K562 (cell line): ENCODE measurements around the gene MAN1A1. TPM values are rescaled to one million over a fixed set of nuclear protein-coding genes. Genes with fewer than 3 reads are reported as not detected.

Experiments
- ATAC-seq: fragments of 200-7000 bp; cut with Tn5 transposase; 3 replicates; pipeline ENCODE4 v1.9.1; 2020; ENCODE audit warnings: moderate library complexity
- BruUV-seq: library from RNA; stranded (reverse); fragments of 400-500 nt; replicated peaks from 2 replicates; lab custom pipeline; 2021; lab: Mats Ljungman, UMichigan
- CTCF ChIA-PET: fragments of 300-600 bp; formaldehyde crosslinking; extraction: SDS; loops from one replicate; lab custom pipeline; 2021; ENCODE audit warnings: low intra/inter-chr PET ratio; lab: Yijun Ruan, JAX
- POLR2A ChIA-PET: fragments of 300-600, 350-650 bp; sonication (Branson Sonifier 250); formaldehyde crosslinking; extraction: SDS; loops from one replicate; lab custom pipeline; 2021; ENCODE audit warnings: antibody characterized with exemption, inconsistent platforms; lab: Yijun Ruan, JAX
- DNase-seq, 4 experiments: peaks; one replicate each; pipeline versions ENCODE4 v3.0.0 to v3.0.0-alpha.2; 2011 to 2018; ENCODE audit warnings: low spot score in 3 of 4, mixed read lengths in 3 of 4; ENCODE audit errors: extremely low read depth in 1 of 4
- FAIRE-seq: peaks from 2 replicates; lab custom pipeline; 2011; peaks lifted over from hg19 to GRCh38; lab: Jason Lieb, UNC
- H2AFZ ChIP-seq: 2 replicates; pipeline ENCODE4 v1.6.0; 2011; ENCODE audit warnings: low read depth, low read length, control low read depth, inconsistent platforms
- H3K27ac ChIP-seq: fragments of 200-600 bp; 3 replicates; pipeline ENCODE4 v1.8.0; 2011; ENCODE audit warnings: low read depth, mild to moderate bottlenecking, control low read depth, inconsistent platforms, low read length, moderate library complexity, mixed read lengths; ENCODE audit errors: extremely low read depth
- H3K27me3 ChIP-seq, 2 experiments: fragments of 300-600 bp in 1 of 2; 2 replicates in 1 of 2; 3 replicates in 1 of 2; pipeline versions ENCODE4 v1.6.0 to v1.8.0; 2011; ENCODE audit warnings: inconsistent platforms in 2 of 2, low read length in 2 of 2, mild to moderate bottlenecking in 1 of 2, mixed read lengths in 1 of 2, moderate library complexity in 1 of 2; ENCODE audit not compliant: control insufficient read depth in 2 of 2, insufficient read depth in 2 of 2
- H3K36me3 ChIP-seq: fragments of 300-600 bp; 3 replicates; pipeline ENCODE4 v1.8.0; 2011; ENCODE audit warnings: mild to moderate bottlenecking, low read length, inconsistent platforms; ENCODE audit not compliant: control insufficient read depth, insufficient read depth
- H3K4me1 ChIP-seq, 2 experiments: fragments of 200-600 bp in 1 of 2; replicated peaks in 1 of 2; 2 replicates in 1 of 2; 3 replicates in 1 of 2; pipeline versions ENCODE4 v1.5.1 to v1.8.0; 2011; ENCODE audit warnings: inconsistent platforms in 2 of 2, low read length in 2 of 2, mild to moderate bottlenecking in 1 of 2, mixed read lengths in 1 of 2, moderate library complexity in 1 of 2; ENCODE audit not compliant: control insufficient read depth in 2 of 2, insufficient read depth in 2 of 2
- H3K4me2 ChIP-seq: 2 replicates; pipeline ENCODE4 v1.6.1; 2011; ENCODE audit warnings: low read length, control low read depth, inconsistent platforms, mixed read lengths; ENCODE audit not compliant: insufficient read depth
- H3K4me3 ChIP-seq: fragments of 200-600 bp; sonication (generic), shearing (Covaris generic); 2 replicates; pipeline ENCODE4 v1.5.1; 2016; ENCODE audit warnings: control low read depth, inconsistent platforms
- H3K79me2 ChIP-seq: fragments of 200-600 bp; 3 replicates; pipeline ENCODE4 v1.8.0; 2011; ENCODE audit warnings: low read length, inconsistent platforms; ENCODE audit not compliant: control insufficient read depth, insufficient read depth
- H3K9ac ChIP-seq, 2 experiments: 2 replicates each; pipeline versions ENCODE4 v1.6.0 to v1.6.1; 2011; ENCODE audit warnings: low read depth in 2 of 2, low read length in 2 of 2, control low read depth in 1 of 2, inconsistent platforms in 1 of 2, mild to moderate bottlenecking in 1 of 2, mixed read lengths in 1 of 2; ENCODE audit not compliant: insufficient read depth in 1 of 2
- H3K9me1 ChIP-seq: one replicate; pipeline ENCODE4 v1.6.0; 2011; ENCODE audit warnings: inconsistent platforms, mild to moderate bottlenecking, low read length, moderate library complexity; ENCODE audit not compliant: control insufficient read depth, insufficient read depth
- H3K9me3 ChIP-seq: replicated peaks from 2 replicates; pipeline ENCODE4 v1.5.1; 2011; ENCODE audit warnings: low read depth, low read length, inconsistent platforms; ENCODE audit not compliant: control insufficient read depth, insufficient read depth
- H4K20me1 ChIP-seq: replicated peaks from 2 replicates; pipeline ENCODE4 v1.6.1; 2011; ENCODE audit warnings: low read length, inconsistent platforms, mixed read lengths; ENCODE audit not compliant: control insufficient read depth, insufficient read depth
- EWSR1 ChIP-seq: fragments of 450-650 bp; IDR thresholded peaks from 2 replicates; pipeline ENCODE4 v1.6.1; 2018; ENCODE audit warnings: borderline replicate concordance, mild to moderate bottlenecking, low read depth, moderate library complexity; ENCODE audit not compliant: partially characterized antibody
- FOXJ3 ChIP-seq: sonication (generic); formaldehyde crosslinking; IDR thresholded peaks from 2 replicates; pipeline ENCODE4 v1.4.0; 2020; ENCODE audit warnings: mild to moderate bottlenecking, missing genetic modification reagents
- MCM7 ChIP-seq, 2 experiments: fragments of 450-650 bp; IDR thresholded peaks; 2 replicates each; pipeline ENCODE4 v1.6.1; 2016 to 2018
- MIER1 ChIP-seq: fragments of 450-650 bp; IDR thresholded peaks from 2 replicates; pipeline ENCODE4 v1.6.1; 2016; ENCODE audit warnings: antibody characterized with exemption, mild to moderate bottlenecking, low read depth
- MYNN ChIP-seq, 2 experiments: sonication (generic); formaldehyde crosslinking in 1 of 2; IDR thresholded peaks; 2 replicates each; pipeline versions ENCODE4 v1.5.0 to v1.6.1; 2016 to 2020; ENCODE audit warnings: antibody characterized with exemption in 1 of 2, missing genetic modification reagents in 1 of 2
- NFYB ChIP-seq: IDR thresholded peaks from 2 replicates; pipeline ENCODE4 v1.6.1; 2011; ENCODE audit warnings: mild to moderate bottlenecking, moderate library complexity; ENCODE audit not compliant: insufficient read length; ENCODE audit errors: extremely low read depth
- SRSF1 ChIP-seq: fragments of 200-400 bp; formaldehyde crosslinking; IDR thresholded peaks from 2 replicates; pipeline ENCODE4 v1.6.1; 2017; ENCODE audit warnings: mild to moderate bottlenecking, low read depth, low read length, moderate library complexity
- ZC3H8 ChIP-seq: fragments of 450-650 bp; IDR thresholded peaks from 2 replicates; pipeline ENCODE4 v1.6.1; 2017
- ZNF217 ChIP-seq: sonication (generic); formaldehyde crosslinking; IDR thresholded peaks from 2 replicates; pipeline ENCODE4 v1.8.0; 2022; ENCODE audit warnings: mild to moderate bottlenecking, missing genetic modification reagents
- ZNF717 ChIP-seq: fragments of 250-450 bp; sonication (Bioruptor Pico); IDR thresholded peaks from 2 replicates; pipeline ENCODE4 v1.5.0; 2021
- WGBS: fragments of 100-300 bp; shearing (Covaris generic); methylation state at CpG from one replicate; pipeline ENCODE4 v1.1.6; 2016; ENCODE audit warnings: low coverage, mixed read lengths; ENCODE audit not compliant: insufficient coverage; ENCODE audit errors: missing lambda C conversion rate; 5-methylcytosine and 5-hydroxymethylcytosine counted together
- in situ Hi-C: fragments of 300-500 bp; cut with MboI; formaldehyde crosslinking; loops from 4 replicates; pipeline ENCODE4 v1.15.0; 2018; ENCODE audit warnings: inconsistent platforms, mixed read lengths
- intact Hi-C: fragments of 100-400 bp; cut with micrococcal nuclease; formaldehyde crosslinking; loops from 2 replicates; pipeline ENCODE4 v1.14.2; 2022
- polyA plus RNA-seq, 8 experiments: library from polyadenylated mRNA; depleted of rRNA in 4 of 8; stranded (reverse) in 5 of 8; unstranded in 3 of 8; fragments of >200 nt; fragmentation: Nextera tagmentation in 2 of 8; fragmentation: Illumina TruSeq in 1 of 8; extraction: Ambion mirVana in 2 of 8; extraction: Trizol in 1 of 8; gene quantifications; 2 replicates each; pipeline versions ENCODE4 v1.2.1 to v1.2.3, GENCODE V29; 2011 to 2014; ENCODE audit warnings: inconsistent platforms in 1 of 8, missing spikeins in 1 of 8
- total RNA-seq, 7 experiments: library from RNA; depleted of rRNA in 6 of 7; stranded (reverse); fragments of >200 nt in 6 of 7; fragmentation: Illumina TruSeq in 2 of 7; extraction: Trizol in 2 of 7; gene quantifications; 2 replicates each; pipeline versions ENCODE4 v1.2.1 to v1.2.3, GENCODE V29; 2011 to 2021; ENCODE audit warnings: low replicate concordance in 1 of 7
- TF ChIP-seq, protein P1 (sequence below): fragments of 450-650 bp; IDR thresholded peaks from 2 replicates; pipeline ENCODE4 v1.6.1; 2018; ENCODE audit not compliant: partially characterized antibody

Gene MAN1A1
- total and polyA plus RNA-seq, 9 of the 15 experiments (the other 6 are each of a cell fraction or from before 2014, with no cell fraction given), result 24.5 to 78.4 (median 59.7) TPM

DNA sequence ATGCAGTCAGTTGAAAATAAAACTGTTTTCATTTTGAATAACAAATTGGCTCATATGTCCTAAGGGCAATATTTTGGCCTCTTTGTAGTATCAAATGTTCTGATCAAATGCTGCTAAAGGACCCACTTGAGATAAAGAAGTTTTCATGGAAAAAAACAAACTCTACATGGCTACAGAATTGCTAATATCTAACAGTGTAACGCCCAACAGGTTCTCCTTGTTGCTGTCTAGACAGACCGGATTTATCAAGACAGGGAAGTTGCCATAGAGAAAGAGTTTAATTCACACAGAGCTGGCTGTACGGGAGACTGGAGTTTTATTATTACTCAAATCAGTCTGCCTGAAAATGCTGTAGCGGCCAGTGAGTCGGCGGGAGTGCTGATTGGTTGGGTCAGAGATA is 19.4 kb upstream of the MAN1A1 start:
- Histone ChIP-seq H3K36me3 (no peaks in the 10 kb centered on the region; the same call in 2 of the 3 replicates), H3K27ac (no peak overlapping the region), H3K4me2 (no peak overlapping the region), H3K9ac (no peak overlapping the region), H3K9me1 (no peaks in the 10 kb centered on the region), H3K9me3 (no peaks in the 10 kb centered on the region), H3K4me1 (no peaks in the 10 kb centered on the region; a peak in 1 of 5 replicates), H3K4me3 (no peak overlapping the region), H2AFZ (no peak overlapping the region), H3K79me2 (no peaks in the 10 kb centered on the region), H4K20me1 (no peaks in the 10 kb centered on the region), H3K27me3 (no peaks in the 10 kb centered on the region)
- in situ Hi-C loops (no loop called here), intact Hi-C loops (no loop called here)
- FAIRE-seq (no peak), DNase-seq (peak in 1 of 4 experiments; percentile 25), ATAC-seq (peak; percentile 51)
- WGBS, result 19% methylated on average over 6 of the region's 6 CpGs
- no TSS peak for BruUV-seq
- ChIA-PET CTCF (no interaction called here), POLR2A (interaction anchor here (0.9 kb wide), 1 partner anchor 11 kb away, joined by 3 read pairs; no protein-coding TSS in a partner anchor)
- TF ChIP-seq NFYB (peak; percentile 24), FOXJ3 (no peak)

GRCh38 chr6:119361209-119361608 is 11.6 kb upstream of the MAN1A1 start:
- TF ChIP-seq ZNF717 (CRISPR knock-in tag), result no peak
- TF ChIP-seq ZC3H8, result no peak
- no peak for TF ChIP-seq ZNF217 (CRISPR knock-in tag)
- TF ChIP-seq, protein P1, sequence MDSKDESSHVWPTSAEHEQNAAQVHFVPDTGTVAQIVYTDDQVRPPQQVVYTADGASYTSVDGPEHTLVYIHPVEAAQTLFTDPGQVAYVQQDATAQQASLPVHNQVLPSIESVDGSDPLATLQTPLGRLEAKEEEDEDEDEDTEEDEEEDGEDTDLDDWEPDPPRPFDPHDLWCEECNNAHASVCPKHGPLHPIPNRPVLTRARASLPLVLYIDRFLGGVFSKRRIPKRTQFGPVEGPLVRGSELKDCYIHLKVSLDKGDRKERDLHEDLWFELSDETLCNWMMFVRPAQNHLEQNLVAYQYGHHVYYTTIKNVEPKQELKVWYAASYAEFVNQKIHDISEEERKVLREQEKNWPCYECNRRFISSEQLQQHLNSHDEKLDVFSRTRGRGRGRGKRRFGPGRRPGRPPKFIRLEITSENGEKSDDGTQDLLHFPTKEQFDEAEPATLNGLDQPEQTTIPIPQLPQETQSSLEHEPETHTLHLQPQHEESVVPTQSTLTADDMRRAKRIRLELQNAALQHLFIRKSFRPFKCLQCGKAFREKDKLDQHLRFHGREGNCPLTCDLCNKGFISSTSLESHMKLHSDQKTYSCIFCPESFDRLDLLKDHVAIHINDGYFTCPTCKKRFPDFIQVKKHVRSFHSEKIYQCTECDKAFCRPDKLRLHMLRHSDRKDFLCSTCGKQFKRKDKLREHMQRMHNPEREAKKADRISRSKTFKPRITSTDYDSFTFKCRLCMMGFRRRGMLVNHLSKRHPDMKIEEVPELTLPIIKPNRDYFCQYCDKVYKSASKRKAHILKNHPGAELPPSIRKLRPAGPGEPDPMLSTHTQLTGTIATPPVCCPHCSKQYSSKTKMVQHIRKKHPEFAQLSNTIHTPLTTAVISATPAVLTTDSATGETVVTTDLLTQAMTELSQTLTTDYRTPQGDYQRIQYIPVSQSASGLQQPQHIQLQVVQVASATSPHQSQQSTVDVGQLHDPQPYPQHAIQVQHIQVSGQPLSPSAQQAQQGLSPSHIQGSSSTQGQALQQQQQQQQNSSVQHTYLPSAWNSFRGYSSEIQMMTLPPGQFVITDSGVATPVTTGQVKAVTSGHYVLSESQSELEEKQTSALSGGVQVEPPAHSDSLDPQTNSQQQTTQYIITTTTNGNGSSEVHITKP, result no peak
- TF ChIP-seq MCM7 (IDR thresholded peaks at IDR 0.05), result no peak
- TF ChIP-seq MIER1, result no peak
- TF ChIP-seq EWSR1, result no peak
- TF ChIP-seq SRSF1, result no peak
- no peak for TF ChIP-seq MYNN (IDR thresholded peaks at IDR 0.05)
- no peak for TF ChIP-seq MYNN (CRISPR knock-in tag; IDR thresholded peaks at IDR 0.05)
- in situ Hi-C loops, result no loop called here
- BruUV-seq, result no TSS peak
- H3K36me3 ChIP-seq, result no peaks in the 10 kb centered on the region; the same call in 2 of the 3 replicates
- intact Hi-C loops, result no loop called here
- no peaks in the 10 kb centered on the region for H3K27me3 ChIP-seq
- no peak overlapping the region for H3K4me2 ChIP-seq
- H3K4me3 ChIP-seq, result no peak overlapping the region
- H3K4me1 ChIP-seq, result no peaks in the 10 kb centered on the region; a peak in 1 of 5 replicates
- DNase-seq (no peak), ATAC-seq (peak; percentile 41; the same call in 1 of the 3 replicates), FAIRE-seq (no peak)
- ChIA-PET CTCF (no interaction called here), POLR2A (no interaction called here)
- H3K9ac ChIP-seq, result no peak overlapping the region
- H3K9me1 ChIP-seq, result no peaks in the 10 kb centered on the region
- H3K79me2 ChIP-seq, result no peaks in the 10 kb centered on the region
- H4K20me1 ChIP-seq, result no peaks in the 10 kb centered on the region
- WGBS, result 52% methylated on average over 4 of the region's 4 CpGs
- no peaks in the 10 kb centered on the region for H3K9me3 ChIP-seq
- no peak overlapping the region for H2AFZ ChIP-seq
- no peak overlapping the region for H3K27ac ChIP-seq
